HG03108 (cell line): Measurements from ENCODE around the gene SH3TC1.

Experiments used
- ATAC-seq: cut with Tn5 transposase; IDR thresholded peaks from one replicate; pipeline ENCODE4 v1.9.1; 2021; ENCODE audit warnings: moderate library complexity; ENCODE audit not compliant: unreplicated experiment

SH3TC1 gene

DNA sequence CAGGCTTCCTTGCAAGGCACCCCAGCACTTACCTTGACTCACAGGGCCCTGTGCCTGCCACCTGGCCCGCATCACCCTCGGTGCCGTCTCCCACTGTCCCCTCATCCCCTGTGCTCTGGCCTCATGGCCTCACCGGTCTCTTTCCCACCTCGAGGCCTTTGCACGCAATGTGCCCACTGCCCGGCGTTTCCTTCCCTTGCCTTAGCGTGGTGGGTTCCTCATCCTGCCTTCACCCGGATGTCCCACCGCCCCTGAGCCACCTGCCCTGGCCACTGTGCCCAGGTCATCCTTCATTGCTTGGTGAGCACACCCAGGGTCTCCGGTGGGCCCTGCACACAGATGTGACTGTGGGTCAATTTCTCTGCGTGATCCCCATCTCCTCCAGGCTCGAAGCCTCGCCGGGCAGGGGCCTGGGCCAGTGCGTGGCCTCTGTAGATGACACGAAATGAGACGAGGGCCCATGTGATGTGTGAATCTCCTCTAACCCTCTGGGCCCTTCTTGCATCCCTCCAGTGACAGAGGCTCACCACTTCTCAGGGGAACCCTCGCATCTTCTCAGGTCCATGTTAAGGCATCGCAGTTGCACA, 75.1 kb downstream of the SH3TC1 start:
- ATAC-seq = no peak

DNA sequence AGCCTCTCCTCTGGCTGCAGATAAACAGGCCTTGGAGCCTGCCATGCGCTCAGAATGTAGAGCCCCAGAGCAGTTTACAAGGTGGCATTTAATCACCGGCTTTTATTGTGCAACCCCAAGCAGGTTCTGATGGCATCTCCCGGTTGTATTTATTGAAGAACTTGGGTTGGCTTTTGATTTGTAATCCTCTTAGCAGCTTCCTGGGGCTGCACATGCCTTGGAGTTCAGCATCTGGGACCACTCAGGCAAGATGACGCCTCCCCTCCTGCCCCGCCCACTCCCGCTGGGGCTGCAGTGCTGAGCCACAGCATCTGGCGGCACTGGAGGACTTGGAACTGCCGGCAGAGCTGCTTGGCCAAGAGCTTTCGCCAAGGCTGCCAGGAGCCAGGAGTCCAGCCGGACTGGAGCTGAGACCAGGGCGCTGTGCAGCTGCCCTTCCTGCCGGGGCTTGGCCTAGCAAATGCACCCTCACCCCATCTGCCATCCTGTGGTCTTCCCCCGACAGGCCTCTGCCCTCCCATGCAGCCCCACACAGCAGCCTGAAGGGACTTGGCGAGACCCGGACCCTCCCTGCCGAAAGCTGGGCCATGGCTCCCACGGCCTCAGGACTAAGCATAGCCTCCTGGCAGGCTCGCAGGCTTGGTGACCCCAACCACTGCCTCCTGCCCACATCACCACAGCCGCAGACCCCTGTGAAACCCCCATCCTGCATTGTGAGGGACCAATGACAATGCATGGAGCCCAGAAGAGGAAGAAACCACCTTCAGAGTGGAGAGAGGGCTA, 75.9 kb downstream of the SH3TC1 start:
- no peak for ATAC-seq

DNA sequence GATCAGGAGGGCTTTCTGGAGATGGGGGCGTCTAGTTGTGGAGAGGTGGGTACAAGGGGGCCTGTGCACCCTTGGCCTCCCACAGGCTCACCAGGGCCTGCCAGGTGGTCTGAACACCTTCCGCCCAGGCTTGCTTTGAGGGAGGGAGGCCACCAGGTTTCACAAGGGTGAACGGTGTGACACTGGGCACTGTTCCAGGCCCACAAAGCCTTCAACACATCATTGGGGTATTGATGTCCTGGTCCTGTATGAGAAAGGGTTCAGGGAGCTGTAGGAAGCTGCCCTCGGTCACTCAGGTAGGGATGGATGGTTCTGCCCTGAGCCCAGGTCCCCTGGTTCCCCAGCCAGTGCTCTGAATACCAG, 76.4 kb downstream of the SH3TC1 start:
- ATAC-seq = no peak

DNA sequence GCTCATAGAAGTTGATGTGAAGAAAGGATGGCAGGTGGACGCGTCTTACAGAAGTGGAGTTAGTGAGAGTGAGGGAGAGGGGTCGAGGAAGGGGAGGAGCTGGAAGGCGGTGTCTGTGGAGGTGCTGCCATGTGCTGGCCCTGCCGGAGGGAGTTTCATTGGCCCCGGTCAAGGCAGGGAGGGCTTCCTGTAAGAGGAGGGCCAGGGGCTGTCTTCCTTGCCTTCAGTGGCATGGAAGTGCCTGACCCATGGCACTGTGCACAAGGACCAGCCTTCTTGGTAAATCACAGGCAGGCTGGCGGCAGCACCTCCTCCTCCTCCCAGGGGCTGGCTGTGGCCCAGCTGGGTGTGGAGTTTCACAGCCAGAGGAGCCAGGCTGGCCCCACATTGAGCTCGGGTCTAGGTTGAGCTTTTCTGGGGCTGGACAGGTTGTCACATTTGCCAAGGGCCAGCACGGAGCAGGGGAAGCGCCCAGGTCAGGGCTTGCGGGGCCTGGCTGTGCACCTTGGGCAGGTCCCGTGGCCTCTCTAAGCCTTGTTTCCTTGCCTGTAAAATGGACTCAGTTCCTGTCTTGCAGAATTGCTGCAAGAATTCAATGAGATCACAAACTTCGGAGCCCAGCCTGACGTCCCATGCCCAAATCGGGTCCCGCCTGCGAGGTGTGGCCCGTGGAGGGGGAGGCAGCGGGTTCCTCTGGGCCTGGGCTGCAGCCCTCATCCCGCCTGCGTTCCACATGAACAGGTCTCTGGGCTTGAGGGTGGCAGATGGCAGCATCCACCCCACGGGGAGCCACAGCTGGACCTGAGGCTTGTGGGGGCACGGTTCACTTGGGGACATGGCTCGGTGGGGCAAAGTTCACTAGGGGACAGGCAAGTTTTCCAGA, 77.5 kb downstream of the SH3TC1 start:
- no peak for ATAC-seq

DNA sequence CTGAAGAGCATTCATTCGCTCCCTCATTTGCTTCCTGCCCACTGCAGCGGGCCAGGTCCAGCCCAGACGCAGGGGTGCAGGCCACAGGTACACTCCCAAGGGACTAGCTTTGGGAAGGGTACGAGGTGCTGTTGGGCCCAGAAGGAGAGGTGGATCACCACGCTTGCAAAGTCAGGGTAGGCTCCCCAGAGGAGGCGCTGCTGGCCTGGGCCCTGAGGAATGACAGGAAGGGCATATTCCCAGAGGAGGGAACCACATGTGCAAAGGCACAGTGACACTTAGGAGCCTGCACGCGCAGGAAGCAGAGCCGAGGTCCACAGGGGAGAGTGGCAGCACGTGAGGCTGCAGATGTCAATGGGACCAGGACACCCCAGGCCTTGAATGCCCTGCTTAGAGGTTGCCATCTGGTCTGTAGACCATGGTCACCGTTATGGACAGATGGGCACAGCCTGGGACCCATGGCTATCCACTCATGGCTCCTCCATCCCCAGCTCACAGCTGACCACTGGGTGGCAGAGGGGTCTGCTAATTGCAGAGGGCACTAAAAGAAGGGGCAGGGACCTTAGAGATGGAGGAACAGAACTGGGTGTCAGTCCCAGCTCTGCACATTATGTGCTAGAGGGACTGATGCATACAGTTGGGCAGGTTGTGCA, 78.4 kb downstream of the SH3TC1 start:
- no peak for ATAC-seq

DNA sequence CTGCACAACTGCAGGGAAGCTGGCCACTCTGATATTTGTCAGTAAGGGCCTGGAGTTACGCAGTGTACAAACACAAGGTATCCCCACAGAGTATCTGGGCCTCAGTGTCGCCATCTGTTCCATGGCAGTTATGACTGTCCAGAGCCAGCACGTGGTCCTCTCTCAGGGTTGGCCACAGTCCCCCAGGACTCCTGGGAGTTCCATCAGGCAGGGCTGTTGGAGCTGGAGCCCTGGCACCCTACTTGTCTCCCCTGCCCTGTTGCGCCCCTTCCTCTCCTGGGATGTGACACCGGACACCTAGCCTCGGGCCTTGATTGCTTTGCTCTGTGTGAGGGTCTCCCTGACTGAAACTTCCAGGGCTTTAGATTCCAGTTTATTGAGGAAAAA, 78.9 kb downstream of the SH3TC1 start:
- ATAC-seq = no peak

DNA sequence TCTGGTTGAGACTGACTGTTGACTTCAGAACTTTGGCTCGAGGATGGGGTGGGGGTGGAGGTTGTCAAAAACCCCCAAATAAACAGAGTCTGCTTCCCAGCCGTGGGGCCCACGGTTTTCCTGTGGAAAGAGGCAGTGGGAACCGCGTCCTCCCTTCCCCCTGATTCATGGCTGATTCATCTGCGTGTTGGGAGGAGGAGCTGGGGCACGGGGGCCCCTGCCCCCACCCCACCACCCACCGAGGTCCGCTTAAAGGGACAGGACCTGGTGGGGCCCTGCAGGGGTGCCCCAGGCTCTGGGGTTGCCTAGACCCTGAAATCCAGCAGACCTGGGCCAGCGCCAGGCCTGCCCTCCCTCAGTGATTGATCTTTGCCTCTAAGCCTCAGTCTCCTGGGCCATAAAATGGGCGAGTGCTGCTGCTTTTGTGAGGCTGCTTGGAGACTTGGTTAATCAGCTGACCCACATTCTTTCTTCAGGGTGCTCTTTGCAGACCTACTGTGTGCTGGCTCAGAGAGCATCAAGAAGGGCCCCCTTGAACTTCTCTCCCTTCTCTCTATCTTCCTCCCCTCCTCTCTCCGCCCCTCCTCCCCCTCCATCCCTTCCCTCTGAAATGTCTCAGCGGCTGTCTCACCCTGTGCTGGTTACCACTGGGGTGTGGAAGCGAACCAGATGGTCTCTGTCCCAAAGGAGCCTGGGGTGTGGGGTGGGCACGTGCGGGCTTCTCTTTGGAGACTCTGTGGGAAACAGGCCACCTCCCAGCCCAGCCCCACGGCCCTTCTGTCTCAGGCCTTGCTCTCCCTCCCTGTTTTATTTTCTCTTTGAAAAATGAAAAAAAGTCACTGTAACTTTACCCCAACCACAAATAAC, 79.6 kb downstream of the SH3TC1 start:
- ATAC-seq = no peak

DNA sequence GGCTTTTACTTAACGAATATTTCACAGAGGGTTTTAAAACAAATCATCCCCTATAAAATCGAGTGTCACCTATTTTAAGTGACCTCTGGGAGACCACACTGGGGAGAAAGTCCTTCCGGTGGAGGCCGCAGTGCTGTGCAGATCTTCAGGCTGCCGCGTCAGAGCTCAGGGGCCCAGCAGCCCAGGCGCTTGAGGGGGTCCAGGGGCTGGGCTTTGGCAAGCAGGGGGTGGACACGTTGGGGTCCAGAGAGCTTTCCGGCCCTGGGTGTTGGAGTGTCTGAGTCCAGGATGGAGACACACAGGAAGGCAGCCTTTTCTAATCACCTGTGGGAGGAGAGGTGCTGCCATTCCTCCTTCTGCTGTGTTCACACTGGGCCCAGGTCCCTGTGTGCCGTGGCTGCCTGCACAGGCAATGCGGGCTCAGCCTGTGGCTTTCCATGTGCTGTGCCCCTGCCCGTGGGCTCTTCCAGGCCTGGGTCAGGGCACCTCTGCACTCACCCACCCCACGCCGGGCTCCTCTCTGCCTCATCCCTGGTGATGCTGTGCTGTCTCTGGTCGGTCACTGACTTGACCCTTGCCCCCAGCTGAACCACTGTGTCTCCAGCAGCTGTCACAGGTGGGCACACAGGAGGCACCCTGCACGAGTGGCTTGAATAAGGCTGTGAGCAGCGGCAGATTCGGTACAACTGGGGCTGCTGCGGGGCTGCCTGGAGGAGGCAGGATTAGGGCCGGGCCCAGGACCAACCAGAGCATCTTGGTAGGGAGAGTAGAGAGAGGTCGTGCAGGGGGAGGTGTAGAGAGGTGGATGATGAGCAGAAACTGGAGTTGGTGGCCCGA, 80.4 kb downstream of the SH3TC1 start:
- no peak for ATAC-seq

DNA sequence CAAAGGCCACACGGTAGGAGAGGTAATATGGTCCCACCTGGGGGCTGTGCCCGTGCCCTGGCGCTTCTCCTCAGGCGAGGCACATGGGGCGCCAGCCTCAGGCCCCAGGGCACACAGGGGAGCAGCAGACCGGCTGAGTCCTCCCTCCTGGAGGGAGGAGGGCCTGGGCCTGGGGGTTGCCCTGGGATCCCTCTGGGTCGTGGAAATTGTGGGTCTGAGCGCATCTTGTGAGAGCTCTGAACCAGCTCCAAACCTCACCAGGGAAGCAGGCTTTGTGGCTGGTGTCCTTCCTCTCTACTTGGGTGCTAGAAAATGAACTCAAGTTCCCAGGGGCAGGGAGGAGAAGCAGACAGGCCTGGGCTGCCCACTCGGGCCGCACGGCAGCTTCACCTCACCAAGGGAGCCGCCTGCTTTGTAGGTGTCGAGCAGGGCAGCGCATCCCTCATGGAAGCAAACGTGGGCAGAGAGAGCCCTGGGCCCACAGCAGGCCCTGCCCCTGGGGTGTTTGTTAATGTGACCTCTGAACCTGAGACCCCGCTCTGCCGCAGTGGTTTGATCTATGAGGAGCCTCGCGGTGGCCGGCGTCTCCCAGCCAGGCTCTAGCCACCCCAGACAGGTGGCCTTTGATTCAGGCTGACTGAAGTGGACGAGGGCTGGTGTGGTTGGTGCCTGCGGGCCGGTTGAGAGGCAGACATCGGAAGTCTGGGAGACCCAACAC, 81.2 kb downstream of the SH3TC1 start:
- no peak for ATAC-seq

DNA sequence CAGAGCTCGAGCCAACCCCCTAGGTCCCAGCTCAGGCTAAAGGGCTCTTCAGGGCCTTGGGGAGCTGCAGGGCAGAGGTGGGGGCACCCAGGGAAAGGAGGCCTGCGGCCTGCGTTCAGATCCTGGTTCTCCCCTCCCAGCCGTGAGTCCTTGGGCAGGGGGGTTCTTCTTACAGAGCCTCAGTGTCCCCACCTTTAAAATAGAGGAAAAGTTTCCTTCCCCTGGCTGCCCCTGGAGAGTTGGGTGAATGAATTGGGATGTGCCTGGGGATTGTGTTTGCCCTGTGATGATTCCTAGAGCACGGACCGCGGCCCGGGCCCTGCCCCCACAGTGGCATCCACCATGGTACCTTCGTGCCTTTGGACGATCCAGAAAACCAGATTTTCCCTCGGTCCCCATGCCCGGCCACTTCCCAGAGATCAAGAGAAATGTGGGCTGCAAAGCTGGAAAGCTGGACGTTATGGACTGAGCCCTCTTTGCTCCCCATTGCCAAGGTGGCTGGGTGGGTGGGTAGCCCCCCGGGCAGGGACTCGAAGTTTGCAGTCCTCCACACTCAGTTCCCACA, 81.9 kb downstream of the SH3TC1 start:
- no peak for ATAC-seq

DNA sequence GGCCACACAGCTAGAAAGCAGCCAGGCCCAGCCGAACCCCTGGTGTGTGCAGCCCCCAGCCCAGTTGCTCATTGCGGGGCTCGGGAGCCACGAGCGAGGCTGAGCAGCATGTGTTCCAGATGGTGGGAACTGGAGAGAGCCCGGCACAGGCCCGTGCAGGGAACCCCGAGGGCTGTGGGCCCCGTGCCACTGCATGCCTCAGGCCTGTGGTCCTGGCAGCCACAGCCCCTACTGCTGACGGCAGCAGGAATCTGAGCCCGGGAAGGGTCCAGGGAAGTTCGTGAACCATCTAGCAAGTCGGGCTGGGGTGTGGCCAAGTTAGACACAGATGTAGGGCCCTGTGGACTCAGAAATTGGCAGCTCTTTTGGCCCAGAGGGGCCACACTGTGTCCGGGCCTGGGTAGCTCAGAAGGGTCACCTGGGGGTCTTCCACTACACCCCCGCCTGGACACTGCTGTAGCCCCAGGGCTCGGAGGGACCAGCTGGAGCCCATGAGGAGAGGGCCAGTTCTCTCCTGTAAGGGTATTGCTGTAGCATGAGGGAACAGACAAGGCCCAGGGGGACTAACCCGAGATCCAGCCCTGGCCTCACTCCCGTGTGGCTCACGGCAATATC, 82.5 kb downstream of the SH3TC1 start:
- no peak for ATAC-seq

DNA sequence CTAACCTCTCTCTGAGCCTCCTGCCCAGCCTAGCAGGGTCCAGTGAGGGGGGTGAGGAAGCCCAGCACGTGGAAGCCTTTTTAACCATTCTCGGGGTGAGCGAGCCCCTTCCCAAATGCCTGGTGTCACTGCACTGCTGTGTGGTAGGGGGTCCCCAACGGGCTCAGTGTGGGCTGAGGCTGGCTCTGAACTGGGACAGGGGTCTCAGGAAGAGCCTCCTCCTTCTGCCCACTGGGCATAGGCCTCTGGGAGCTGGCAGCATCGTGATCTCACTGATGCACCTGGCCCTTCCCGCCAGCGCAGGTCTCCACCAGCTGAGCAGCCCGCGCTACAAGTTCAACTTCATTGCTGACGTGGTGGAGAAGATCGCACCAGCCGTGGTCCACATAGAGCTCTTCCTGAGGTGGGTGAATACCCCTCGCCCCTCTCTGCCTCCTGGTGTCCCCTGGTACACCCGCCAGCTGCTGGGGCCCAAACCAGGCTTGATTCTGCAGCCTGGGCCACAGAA, 83.1 kb downstream of the SH3TC1 start:
- ATAC-seq = no peak

DNA sequence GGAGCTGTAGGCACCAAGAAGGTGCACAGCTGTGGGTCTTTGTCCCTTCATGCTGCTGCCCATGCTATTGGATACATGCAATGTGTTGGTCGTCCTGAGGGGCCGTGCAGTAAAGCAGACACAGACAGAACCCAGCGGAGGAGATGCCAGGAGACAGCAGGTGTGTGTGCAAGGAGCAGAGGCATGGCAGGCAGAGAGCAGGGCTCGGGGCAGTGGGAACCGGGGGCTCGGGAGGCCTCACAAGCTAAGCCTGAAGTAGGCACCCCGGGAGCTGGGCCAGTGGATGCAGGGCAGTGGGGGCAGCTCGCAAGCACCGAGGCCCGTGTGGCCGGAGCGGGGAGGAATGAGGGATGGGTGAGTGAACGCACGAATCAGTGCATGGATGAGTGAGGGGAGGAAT, 83.7 kb downstream of the SH3TC1 start:
- no peak for ATAC-seq

DNA sequence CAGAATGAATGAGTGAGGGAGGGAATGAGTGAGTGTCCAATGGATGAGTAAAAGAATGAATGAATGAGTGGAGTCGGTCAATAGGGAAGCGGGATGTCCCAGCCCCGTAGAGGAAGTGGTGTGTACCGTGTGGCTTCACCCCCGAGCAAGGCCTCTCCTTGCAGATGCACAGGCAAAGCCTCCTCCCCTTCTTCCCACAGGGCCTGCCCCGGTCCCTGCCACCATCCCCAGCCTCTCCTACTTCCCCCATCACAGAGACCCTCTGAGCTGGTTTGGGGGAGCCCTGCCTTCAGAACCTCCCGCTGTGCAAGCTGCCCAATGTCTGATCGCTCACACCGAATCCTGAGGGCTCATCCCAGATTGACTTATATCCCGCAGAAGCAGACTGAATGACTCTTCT, 84.1 kb downstream of the SH3TC1 start:
- ATAC-seq = no peak

DNA sequence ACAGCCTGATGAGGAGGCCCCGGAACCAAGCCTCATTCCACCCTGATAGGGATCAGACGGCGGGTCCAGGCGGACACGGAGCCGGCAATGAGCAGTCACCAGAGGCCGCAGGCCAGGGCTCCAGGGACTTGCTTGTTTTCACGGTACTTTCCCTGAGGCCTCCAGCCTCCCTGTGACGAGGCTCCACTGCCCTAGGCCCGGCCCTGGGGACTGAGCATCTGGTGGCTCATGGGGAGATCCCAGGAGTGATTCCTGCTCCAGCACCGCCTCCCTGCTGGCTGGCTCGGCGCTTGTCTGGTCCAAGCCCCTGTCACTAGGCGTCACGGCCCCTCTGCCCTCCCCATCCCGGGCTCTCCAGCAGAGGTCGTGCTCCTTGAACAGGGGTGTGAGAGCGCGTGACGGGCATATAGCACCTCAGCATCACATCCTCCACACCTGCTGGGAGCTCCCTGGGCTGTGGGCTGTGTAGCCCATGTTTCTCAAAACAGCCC, 84.6 kb downstream of the SH3TC1 start:
- no peak for ATAC-seq

DNA sequence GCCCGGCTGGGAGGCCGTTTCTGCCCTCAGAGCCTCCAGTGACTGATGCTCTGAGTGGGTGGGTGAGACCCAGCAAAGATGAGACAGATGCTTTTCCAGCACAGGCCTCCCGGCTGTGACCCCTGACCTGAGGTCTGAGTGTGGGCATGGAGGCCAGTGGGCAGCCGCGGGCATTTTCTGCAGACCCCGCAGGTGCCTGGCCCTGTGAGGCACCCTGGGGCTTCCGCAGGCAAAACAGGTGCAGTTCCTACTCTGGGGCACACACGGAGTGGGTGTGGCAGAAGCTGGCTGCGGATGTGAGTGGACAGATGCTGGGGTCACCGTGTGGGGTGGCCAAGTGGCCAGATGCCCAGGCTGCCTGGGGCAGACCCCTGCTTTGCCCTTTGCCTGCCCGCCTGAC, 85.3 kb downstream of the SH3TC1 start:
- ATAC-seq = no peak

DNA sequence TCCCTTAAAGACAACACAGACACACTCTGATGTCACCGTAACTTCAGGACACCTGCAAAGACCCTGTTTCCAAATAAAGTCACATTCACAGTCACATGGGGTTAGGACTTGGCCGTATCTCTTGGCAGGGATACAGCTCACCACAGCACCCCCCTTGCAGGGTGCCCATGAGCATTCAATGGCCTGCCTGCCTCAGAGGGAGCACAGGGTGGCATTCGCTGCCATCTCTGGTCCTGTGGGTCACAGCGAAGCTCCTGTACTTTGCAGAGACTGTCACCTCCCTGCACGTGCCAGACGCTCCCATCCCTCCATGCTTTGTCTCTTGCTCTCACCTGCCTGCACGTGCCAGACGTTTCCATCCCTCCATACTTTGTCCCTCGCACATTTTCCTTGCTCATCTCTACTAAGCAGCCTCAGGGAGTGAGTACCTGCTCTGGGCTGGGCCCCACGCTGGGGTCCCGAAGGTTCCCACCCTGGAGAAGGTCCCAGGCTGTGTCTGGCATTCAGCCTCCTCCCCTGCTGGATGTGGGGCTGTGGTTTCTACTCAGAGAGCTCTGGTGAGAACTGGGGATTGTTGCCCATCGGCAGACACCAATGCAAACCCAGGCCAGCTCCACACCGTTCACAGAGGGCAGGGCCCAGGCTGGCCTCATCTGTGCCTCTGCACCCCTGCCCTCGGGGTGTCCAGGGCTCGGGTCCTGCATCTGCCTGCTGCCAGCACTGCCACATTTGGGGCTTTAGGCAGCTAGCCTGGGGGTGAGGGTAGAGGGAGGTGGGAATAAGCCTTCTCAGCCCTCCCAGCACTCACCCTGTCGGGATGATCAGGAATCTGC, 86.3 kb downstream of the SH3TC1 start:
- ATAC-seq = no peak
